Left renal cortex interstitium (tissue), 4 donors: ENCODE measurements around the gene NFX1. TPM values are rescaled to one million over a fixed set of nuclear protein-coding genes. Genes with fewer than 3 reads are reported as not detected.
"Not testable (repeated sequence)": the region's sequence is repeated elsewhere in the genome, so short reads cannot be mapped to it uniquely, and the experiment has no call there.

Experiments
- DNase-seq, 4 donors: peaks; one replicate each; pipeline ENCODE4 v3.0.0-alpha.2; 2013; ENCODE audit warnings: low read depth in 4 of 4, low spot score in 2 of 4, missing footprints in 1 of 4
- polyA plus RNA-seq, 4 donors: library from polyadenylated mRNA; unstranded; fragments of 120-200 nt; gene quantifications; one replicate each; pipeline ENCODE4 v1.2.1, GENCODE V29; 2013; ENCODE audit not compliant: insufficient read length in 4 of 4

Gene NFX1
- polyA plus RNA-seq, 4 donors: 28.9 to 40.1 (median 35.7) TPM

GRCh38 chr9:33385536-33385935 is 95.2 kb downstream of the NFX1 start:
- not testable (repeated sequence) for DNase-seq

DNA sequence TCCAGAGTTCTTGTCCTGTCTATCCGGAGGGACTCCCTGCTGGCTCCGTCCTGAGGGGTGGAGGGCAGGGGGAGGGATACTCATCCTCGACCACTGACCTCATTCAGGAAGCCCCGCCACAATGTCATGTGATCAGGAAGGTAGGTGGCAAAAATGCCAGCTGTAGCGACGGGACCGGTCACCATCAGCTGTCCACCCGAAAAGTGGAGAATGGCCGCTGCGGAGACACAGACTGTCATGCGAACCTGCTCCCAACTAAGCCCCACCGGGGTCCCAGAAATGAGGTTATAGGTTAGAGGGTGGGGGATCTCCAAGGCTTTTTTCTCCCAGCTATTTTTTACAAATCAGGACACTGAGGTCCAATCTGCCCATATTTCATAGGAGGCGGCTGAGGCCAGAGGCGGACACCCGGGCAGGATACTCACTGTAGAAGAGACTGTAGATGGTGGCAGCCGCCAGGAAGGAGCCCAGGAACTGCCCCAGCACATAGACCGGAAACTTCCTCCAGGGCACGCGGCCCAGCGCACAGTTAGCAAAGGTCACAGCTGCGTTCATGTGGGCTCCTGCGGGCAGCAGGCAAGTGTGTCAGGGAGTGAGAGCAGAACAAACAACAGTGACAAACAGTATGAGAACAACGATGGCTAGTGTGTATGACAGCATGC is 95.8 kb downstream of the NFX1 start:
- DNase-seq: not testable (repeated sequence)

DNA sequence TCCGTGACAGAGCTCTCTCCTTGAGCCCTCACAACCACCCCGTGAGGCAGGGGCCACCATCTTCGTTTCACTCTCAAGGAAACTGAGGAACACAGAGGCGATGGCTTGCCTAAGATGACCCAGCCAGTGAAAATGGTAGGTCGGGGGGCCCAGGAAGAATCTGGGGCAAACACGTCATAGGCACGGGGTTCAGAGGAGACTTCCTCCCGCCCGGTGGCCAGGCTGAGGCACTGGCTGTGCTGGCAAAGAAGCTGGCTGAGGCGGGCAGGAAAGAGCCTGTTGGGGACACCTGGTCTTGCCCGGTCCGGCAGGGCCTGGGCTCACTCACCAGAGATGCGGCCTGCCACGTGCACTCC is 96.3 kb downstream of the NFX1 start:
- not testable (repeated sequence) for DNase-seq

DNA sequence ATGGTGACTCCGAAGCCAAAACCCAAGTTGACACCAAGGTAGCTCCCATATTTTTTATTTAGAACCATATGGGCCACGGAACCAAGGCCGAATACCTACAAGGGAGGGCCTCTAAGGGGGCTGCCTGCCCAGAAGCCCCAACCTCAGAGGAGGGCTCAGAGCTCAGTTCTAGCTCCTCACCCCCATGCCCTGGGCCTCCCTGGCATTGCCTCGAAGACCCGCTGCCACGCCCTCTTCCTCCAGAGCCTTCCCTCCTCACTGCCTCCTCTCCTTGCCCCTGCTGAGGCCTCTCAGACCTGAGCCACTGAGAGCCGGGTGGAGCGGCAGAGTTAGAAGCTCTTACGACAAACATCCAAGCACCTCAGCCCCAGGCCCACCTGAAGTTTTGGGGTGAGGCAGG is 96.7 kb downstream of the NFX1 start:
- DNase-seq: not testable (repeated sequence)

- DNase-seq: no peak
Measured at GRCh38 chr9:33388110-33388994, 98.0 kb downstream of the NFX1 start.

DNA sequence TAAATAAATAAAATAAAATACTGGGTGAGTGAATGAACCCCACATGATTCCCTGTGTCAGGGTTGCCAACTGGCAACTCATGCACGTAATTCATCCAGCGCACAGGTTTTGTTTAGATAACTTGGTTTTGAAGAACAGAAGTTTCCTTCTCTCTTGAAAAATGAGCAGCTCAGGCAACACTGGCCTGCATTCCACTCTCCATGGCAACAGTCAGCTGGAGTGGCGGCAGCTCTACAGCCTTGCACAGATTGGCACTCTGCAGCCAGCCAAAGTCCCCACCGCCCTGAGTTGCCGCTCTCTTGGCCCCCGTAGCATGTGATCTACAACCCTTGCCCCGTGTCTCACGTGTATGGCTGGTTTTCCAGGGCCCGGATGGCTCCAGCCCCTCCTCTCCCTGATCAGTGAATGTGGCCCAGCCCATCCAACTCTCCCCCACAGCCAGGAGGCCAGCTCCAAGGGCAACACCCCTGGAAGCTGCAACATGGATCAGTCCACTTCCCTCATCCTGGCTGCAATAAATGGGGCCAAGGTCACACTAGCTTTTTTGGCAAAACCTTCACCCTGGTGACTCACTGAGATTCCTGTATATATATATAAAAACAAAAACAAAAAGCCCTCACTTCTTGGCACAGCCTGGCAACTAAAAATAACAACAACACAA is 100.9 kb downstream of the NFX1 start:
- DNase-seq: peak in 2 of 4 donors; percentile 63

GRCh38 chr9:33392591-33393021 is 102.3 kb downstream of the NFX1 start:
- DNase-seq: not testable (repeated sequence)

DNA sequence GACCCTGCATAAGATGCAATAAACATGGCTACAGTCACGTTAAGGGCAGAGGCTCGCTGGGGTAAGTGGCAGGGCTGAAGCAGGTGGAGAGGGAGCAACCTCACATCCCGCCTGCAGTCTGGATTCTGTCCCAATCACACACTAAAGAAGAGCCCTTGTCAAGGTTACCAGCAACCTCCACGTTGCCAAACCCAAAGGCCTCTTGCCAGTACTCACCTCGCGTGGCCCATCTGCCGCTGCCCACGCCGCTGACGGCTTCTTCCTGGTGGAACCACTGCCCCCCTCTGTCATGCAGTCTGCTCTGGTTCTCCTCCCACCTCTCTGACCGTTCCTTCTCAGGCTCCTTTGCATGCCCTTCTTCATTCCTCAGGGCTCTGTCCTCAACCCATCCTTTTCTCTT is 103.3 kb downstream of the NFX1 start:
- DNase-seq: no peak

DNA sequence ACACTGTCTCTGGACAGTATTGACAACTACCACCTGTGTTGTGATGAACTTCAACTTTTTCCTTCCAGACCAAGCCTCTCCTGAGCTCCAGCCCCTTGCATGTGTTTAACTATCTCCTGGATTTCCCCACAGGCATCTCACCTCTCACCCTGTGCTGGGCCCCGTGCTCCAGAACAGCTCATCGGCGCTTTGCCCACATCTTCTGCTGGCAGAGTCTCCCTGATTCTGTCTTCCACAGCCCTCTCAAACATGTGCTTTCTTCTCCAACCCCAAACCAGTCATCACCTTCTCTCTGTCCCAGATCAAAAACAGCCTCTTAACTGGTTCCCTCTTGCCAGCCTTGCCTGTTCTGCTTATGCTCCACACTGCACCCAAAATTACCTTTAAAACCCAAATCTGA is 103.7 kb downstream of the NFX1 start:
- not testable (repeated sequence) for DNase-seq

GRCh38 chr9:33395159-33395879 is 105.0 kb downstream of the NFX1 start:
- DNase-seq: not testable (repeated sequence)

DNA sequence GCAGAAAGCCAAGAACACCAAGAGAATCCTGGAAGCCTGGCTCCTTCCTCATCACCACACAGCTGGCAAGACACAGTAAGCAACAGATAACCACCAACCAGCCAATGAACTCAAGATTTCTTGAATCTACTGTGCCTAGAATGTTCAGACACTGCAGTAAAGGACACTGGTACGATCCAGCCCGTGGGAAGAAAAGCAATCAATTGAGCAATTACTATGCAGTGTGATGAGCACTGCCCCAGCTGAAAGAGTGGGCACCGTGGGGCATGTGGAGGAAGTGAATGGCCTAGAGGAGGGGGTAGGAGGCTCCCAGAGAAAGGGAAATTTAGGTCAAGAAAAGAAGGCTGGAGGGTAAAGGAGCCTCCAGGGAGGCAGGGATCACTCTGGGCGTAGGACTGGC is 107.5 kb downstream of the NFX1 start:
- DNase-seq: not testable (repeated sequence)

GRCh38 chr9:33399047-33399446 is 108.7 kb downstream of the NFX1 start:
- DNase-seq: not testable (repeated sequence)

DNA sequence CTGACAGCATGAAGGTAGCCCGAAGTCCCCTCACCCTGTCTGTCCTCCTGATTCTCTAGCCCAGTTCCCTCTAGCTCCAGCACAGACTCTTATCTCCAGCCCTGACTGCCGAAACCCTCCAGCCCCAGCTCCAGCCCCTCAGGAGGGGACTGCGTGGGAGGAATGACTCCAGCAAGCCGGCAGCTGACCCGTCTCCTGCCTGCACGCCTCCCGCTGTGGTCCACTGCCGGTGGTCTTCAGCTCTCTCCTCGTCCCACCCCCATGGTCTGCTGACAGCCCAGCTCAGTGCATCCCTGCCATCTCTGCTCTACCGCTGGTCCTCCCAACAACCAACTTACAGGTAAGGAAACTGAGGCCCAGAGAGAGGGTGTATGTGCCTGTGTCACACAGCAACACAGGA is 111.5 kb downstream of the NFX1 start:
- DNase-seq: not testable (repeated sequence)

DNA sequence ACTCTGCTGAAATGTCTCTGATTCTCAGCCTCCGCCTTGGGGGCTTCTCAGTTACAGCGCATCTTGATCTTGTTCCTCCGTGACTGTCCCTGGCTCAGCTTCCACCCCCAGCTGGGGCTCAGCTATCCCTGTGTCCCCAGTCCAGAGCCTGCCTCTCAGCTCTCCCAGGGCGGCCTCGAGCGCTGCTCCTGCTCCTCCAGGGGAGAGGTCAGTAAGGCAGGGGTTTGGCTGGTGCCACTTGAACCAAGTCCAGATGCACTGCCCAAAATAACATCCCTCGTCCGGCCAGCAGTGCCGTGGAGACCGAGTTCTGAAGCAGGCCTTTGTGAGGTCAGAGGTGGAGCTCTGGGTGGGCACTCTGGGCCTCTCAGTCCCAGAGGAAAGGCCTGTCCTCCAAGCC is 112.1 kb downstream of the NFX1 start, which contains the start of gene AQP7:
TSS of gene AQP7 (minus strand) at position 198 of the 400 bp plus-strand sequence. CDS start 1,306 bp downstream, outside the sequence.
- not testable (repeated sequence) for DNase-seq

GRCh38 chr9:33403941-33404787 is 113.8 kb downstream of the NFX1 start:
- no peak for DNase-seq

DNA sequence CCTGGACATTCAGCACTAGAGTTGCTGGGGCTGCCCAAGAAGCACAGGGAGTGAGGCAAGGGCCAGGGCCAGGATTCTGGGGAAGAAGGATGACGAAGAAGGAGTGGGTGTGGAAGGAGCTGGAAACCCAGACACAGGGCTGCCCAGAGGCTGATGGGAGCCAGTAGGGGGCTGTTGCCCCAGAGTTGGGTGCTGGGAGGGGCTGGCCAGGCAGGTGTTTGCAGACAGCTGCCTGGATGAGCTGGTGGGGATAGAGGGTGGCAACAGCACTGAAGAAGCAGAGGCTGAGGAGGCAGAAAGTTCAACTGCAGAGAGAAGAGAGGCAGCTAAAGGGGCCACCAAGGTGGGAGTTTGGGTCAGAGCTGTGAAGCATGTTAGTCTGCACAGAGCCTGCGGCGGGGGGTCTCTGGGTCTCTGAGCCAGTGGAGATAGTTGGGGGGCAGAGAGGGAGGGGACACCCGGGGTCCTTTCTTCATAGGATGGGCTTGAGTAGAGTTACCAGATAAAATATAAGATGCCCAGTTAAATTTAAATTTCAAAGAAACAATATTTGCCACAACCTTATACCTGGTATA is 114.6 kb downstream of the NFX1 start:
- DNase-seq: no peak

GRCh38 chr9:33407061-33407460 is 116.7 kb downstream of the NFX1 start:
- DNase-seq: no peak

GRCh38 chr9:33408087-33408486 is 117.8 kb downstream of the NFX1 start:
- no peak for DNase-seq

GRCh38 chr9:33414268-33414667 is 124.0 kb downstream of the NFX1 start:
- no peak for DNase-seq
